HG03175 (cell line): Measurements from ENCODE around the gene CEP85L.
"Not testable (repeated sequence)": the region's sequence is repeated elsewhere in the genome, so short reads cannot be mapped to it uniquely, and the experiment has no call there.

Source experiments
- ATAC-seq: cut with Tn5 transposase; IDR thresholded peaks from one replicate; pipeline ENCODE4 v1.9.1; 2021; ENCODE audit warnings: mild to moderate bottlenecking, moderate library complexity; ENCODE audit not compliant: unreplicated experiment

Gene CEP85L

GRCh38 chr6:118436482-118436881 lies 214.9 kb downstream of the CEP85L start:
- no peak for ATAC-seq

GRCh38 chr6:118434147-118434546 lies 217.2 kb downstream of the CEP85L start:
- ATAC-seq = not testable (repeated sequence)

- not testable (repeated sequence) for ATAC-seq
Observed at GRCh38 chr6:118421312-118421711, 230.1 kb downstream of the CEP85L start.

- ATAC-seq = no peak
Observed at GRCh38 chr6:118419448-118420394, 231.7 kb downstream of the CEP85L start.
